ENCODE data around the gene CNFN.

Gene CNFN, protein sequence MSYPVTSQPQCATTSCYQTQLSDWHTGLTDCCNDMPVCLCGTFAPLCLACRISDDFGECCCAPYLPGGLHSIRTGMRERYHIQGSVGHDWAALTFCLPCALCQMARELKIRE

DNA sequence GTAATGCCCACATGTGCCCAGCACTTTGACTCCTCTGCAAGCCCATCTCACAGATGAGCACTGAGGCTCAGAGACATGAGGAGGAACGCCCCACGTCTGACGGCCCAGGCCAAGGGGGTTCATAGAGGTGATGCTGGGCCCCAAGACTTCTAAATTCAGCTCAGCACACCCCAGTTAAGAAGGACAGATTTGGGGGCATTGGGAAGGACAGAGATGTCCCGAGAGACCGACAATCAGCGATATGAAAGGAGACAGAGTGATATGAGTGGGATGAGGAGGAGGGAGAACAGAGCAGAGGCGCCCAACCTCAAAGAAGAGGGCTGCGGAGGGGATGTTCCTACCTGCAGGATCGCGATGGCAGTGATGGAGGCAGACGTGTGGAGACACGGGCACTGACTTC, at the start of gene CNFN:
TSS of gene CNFN (minus strand) at position 399 of the 400 bp plus-strand sequence. CDS start 1,260 bp downstream, outside the sequence.
- DNase-seq (ENCODE audit: low read depth in 3 of 3), result no peak

DNA sequence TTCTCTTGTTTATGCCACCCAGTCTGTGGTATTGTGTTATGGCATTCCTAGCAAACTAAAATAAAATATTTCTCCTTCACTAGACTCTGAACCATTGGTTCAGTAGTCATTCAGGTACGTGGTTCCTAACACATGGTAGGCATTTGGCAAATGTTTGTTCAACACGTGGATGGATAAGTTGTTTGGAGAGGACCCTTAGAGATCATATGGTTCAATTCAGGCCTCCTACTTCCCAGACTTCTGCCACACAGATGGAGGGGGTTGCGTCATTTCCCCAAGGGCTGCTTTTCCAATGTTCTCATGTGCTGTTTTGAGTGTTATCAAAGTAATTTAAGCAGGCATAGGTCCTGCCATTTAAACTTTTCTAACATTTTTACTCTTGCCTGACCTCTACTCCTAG, 45.9 kb upstream of the CNFN start:
- no peak for DNase-seq (ENCODE audit: low read depth in 3 of 3)

DNA sequence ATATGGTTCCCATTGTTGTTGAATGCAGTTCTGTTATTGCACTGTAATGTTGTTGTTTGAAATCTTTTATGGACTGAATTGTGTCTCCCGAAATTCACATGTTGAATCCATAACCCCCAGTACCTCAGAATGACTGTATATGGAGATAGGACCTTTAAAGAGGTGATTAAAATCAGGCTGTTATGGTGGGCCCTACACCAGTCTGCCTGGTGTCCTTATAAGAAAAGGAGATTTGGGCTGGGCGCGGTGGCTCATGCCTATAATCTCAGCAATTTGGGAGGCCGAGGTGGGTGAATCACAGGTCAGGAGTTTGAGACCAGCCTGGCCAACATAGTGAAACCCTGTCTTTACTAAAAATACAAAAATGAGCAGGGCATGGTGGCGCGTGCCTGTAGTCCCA, 45.2 kb upstream of the CNFN start:
- no peak for DNase-seq (ENCODE audit: low read depth in 3 of 3)

DNA sequence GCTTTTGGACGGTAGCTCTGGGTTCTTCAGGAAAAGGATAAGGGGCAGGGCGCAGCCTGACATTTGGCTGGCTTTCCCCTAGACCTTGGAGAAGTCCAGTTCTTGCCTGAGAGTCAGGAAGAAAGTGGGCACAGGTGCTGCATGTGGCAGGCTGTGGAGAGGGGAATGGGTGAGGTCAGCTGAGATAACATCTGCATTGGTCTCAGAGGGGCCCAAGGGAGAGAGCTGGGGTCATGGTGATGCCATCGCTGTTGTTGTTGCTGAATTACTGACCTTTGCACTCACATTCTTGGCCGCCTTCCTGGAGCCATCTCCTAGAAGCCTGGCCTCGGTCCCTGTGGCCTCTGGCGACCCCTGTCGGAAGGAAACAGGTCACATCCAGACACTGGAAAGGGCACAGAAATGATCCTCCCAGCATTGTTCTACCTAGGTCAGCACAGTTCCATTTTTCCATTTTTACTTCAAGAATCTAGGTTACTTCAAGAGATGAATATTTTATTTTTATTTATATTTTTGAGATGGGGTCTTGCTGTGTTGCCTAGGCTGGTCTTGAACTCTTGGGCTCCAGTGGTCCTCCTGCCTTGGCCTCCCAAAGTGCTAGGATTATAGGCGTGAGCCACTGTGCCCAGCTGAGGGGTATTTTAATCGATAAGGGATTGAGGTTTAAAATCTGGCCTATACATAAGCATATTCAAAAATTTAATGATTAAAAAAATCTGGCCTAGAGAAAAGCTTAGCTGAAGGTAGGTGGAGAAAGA, 43.6 kb upstream of the CNFN start:
- peak in 2 of 3 donors; percentile 21 to 55 for DNase-seq (ENCODE audit: low read depth in 3 of 3)

DNA sequence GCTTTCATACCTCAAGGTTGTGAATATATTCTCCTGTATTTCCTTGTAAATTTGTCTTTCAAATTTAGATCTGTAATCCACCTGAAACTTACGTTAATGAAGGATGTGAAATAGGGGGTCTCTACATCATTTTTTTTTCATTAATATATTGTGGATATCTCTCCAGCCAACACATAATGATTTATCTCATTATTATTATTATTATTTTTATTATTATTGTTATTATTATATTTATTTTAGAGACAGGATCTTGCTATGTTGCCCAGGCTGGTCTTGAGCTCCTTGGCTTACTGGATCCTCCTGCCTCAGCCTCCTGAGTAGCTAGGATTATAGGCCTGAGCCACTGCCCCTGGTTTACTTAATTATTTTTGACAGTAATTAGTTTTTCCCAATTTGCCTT, 41.4 kb upstream of the CNFN start:
- no peak for DNase-seq (ENCODE audit: low read depth in 3 of 3)

DNA sequence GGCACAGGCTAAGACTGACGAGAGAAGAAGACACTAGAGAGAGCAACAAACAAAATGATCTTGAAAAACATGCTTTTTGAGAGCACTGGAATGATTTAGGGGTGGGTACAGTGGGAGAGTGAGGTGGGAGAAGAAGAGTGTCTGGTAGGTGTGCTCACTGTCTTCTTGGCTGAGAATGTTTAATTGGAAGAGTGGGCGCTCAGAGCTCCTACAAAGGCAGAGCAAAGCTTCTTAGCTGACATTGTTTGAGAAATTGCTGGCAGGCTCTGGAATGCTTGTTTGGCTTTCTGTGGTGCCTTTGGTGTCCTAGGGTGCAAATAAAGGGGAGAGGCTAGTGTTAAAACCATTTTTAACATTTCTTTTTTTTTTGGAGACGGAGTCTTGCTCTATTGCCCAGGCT, 38.6 kb upstream of the CNFN start:
- no peak for DNase-seq (ENCODE audit: low read depth in 3 of 3)

DNA sequence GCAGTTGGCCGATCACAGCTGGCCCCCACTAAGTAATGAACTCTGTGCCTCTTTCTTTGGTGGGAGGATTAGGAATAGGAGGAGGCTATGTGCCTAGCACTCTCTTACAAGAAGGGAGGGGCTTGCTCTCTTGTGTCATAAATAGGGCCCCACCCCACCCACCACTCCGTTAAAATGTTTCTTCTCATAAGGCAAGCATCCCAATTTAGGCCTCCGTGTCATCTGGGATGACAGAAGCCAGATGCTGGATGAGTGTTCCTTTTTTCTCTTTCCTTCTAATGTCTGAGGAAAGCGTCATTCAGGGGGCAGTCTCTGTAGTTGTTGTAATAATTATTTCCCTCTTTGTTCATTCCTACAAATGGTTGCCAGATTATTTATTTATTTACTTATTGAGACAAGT, 37.2 kb upstream of the CNFN start, which contains the start of gene LIPE:
TSS of gene LIPE (minus strand) at position 76 of the 400 bp plus-strand sequence. CDS start 239 bp downstream, outside the sequence.
- DNase-seq (ENCODE audit: low read depth in 3 of 3), result no peak

DNA sequence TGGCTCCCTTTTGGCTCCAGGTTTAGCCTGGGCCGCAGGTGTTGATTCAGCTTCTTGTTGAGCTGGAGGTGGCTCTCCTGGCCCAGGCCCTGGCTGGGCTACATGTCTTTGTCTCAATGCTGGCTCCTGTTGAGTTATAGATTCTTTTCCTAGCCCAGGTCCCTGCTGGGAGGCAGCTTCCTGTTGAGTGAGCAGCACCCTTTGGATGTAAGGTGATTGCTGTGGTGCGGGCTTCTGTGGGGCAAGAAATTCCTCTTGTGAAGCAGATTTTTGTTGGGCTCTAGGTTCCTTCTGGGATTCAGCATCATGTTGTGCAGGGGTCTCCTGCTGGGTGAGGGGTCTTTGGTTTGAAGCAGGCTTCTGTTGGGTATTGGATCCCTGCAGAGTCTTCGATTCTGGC, 36.5 kb upstream of the CNFN start:
- DNase-seq (ENCODE audit: low read depth in 3 of 3), result no peak

DNA sequence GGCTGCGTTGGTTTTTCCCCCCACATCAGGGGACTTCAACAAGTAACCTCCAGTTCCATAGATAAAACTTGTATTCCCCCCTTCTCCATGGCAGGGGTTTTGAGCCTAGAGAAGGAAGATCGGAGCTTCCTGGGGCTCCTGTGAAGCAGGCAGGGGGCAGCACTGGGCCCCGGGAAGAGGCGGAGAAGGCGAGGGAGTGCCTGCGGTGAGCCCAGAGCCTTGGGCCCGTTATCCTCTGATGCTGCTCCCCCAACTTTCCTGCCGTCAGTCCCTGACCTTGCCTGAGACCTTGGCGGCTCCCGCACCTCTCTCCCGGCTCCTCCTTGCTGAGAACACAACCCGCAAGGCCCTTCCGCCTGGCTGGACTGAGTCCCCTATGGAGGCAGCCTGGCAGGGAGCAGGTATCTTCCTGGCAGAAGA, 34.6 kb upstream of the CNFN start:
- no peak for DNase-seq (ENCODE audit: low read depth in 3 of 3)

DNA sequence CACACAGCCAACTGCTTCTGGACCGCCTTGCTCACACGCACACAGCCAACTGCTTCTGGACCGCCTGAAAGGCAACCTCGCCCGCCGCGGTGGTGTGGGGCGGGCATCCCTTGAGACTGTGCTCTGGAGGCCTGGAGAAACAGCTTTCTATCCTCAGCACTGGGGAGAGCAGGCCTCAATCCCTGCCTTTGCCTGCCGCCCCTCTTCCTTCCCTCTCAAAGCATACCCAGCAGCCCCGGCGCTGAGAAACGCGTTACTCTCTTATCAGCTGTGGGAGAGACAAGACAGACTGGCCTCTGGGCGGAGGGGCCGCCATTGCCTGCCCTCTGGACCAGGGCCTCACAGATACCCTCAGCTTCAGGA, 34.2 kb upstream of the CNFN start:
- no peak for DNase-seq (ENCODE audit: low read depth in 3 of 3)

DNA sequence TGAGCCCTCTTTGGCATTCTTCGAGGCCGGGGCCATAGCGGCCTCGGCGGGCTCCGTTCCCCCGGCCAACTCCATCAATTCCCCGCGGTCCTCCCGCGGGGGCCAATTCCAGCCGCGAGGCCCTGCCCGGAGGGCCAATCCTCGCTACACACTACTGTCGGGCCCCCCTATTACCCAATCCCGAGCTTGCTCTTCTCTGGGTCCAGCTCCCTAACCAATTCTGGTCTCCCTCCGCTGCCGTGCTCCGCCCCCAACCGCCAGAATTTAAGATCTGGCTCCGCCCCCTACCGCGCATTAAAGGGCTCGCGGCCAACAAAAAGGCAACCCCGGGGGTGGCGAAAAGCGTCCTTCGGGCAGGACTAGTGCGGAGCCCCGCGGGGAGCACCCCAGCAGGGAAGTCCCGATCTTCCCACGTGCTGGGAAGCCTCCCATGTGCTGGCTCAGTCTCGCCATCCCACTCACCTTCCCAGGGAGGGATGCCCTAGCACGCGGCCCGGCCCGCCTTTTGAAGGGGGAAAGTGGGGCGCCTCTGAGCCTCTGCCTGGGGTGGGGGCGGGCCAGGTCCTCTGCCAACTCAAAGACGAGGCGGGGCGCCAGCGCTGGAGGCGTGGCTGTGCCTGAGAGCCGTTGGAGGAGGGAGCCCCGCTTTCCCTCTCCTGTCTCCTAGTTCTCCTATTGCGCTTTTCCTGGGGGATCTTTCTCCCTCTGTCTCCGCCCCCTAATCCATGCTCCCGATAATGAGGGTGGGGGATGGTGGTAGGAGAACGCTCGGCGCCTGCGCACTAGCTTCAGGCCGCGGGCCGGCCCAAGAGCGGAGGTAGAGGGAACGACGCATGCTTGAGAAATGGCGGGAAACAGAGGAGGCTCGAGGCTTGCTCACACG, 33.6 kb upstream of the CNFN start:
- peak; percentile 87 to 92 (median 88) for DNase-seq (ENCODE audit: low read depth in 3 of 3)

DNA sequence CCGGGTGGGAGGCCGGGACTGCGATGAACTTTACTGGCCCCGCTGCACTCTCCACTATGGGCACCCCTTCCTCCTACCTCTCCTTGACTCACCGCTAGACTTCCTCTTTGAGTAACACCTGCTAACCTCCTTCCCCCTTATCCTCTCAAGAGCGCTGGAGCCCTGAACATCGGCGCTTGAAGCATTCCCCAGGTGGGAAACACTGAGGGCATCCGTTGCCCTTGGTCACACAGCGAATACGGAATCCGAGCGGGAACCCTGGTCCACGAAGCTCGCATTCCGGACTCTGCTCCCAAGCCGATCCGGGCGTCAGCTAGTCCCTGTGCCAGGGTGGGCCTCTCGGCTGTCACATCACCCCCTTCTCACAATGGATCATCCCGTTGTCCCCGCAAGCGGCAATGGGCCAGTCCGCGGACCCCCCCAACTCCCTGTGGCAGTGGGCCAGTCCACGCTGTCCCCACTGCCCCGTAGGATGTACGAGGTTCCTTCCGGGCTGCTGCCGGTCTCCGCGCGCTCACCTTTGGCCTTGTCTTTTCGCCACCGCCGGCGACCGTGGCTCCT, 32.9 kb upstream of the CNFN start:
- DNase-seq (ENCODE audit: low read depth in 3 of 3), result peak in 2 of 3 donors; percentile 20 to 26

DNA sequence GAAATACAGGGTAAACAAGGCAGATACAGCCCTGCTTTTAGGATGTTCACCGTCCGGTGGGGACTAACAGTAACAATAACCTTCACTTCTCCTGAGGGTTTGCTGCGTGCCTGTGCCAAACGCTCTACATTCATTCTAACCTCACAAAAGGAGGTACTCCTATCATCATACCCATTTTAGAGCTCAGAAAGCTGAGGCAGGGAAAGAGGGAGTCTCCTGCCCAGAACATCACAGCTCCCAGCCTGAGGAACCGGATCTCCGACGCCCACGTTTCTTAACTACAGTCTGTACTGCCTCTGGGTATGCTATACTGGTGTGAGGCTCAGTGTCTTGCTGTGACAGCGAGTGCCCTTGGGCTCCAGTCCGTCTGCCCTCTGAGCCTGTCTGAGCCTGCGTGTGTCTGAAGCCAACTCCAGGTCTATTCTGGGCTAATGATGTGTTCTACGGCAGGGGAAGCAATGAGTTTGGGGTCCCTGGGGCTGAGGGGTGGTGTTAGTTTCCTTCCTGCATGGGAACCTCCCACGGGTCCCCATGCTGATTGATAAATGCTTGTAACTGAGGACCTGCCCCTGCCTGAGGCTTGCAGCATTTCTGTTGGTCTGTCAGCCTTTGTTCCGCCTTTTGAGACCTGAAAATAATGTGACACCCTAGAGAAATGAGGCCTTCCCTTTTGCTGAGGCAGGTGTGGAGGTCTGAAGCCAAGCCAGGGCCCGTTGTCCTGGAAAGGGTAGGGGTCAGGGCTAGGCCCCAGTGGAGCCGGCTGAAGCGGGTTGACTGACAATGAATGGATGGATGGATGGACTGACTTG, 32.2 kb upstream of the CNFN start:
- DNase-seq (ENCODE audit: low read depth in 3 of 3), result no peak

DNA sequence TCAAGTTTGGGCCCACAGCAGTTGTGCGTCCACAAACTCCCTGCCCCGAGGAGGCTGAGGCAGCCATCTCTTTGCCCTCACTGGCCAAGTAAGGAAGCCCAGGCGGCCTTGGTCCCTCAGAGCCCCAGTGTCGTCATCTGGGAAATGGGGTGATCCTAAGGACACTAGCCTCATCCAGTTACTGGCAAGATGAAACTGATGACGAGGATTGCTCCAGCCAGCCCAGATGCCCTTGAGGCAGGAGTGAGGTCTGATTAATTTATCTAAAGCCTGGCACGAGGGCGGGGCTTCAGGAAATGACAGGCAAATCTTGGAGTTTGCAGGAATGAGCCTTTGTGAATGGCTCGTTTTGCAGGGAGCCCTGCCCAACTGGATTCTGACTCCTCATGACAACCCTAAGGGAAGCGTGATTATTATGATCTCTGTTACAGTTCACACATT, 31.5 kb upstream of the CNFN start:
- no peak for DNase-seq (ENCODE audit: low read depth in 3 of 3)

DNA sequence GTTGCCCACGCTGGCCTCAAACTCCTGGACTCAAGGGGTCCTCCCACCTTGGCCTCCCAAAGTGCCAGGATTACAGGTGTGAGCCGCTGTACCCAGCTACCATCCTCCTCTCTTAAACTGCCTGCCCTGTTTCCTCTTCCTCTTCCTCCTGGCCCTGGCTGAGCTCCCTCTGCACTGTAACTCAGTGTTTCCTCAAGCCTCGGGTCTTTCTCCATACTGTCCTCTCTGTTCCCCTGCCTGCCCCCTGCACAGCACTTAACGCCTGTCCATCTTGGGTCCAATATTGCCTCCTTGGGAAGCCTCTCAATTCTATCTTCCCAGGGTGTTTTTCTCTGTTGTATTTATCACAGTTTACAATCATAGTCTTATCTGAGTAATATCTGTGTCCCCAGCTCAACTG, 31.0 kb upstream of the CNFN start:
- no peak for DNase-seq (ENCODE audit: low read depth in 3 of 3)

DNA sequence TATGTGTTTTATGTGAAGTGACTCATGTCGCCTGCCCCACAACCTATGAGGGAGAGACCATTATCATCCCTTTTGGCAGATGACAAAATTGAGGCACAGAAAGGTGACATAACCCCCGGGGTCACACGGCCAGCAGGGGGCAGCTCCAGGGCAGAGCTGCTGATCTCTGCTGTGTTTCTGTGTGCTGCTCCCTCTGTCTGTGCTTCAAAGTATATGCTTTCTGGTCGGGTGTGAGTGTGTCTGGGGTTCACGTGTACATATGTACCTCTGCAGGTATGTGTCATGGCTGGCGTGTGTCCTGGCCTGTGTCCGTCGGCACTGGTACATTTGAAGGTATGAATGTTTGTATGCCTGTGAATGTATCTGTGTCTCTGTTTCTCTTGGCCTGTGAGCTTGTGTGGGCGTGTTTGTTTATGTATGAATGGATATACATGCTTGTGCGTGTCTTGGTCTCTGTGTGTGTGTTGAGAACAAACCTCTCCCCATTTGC, 30.0 kb upstream of the CNFN start:
- peak; percentile 59 to 76 (median 61) for DNase-seq (ENCODE audit: low read depth in 3 of 3)

DNA sequence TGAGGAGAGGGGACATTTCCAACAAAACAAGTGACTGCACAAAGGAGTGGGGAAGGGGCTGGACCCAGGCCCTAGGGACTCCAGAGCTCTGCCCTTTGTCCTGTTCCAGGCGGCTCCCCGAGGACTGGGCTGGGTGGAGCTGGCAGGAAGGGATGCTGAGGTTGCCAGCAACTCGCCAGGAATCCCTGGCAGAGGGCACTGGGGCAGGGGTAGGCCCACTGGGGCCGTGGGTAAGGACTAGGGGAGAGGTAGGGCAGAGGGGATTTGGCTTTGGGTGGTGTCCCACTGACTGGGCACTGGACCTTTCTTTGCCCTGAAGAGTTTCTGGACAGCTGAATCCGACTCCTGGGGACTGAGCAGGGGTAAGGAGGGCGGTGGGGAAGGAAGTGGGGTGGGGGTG, 29.2 kb upstream of the CNFN start:
- DNase-seq (ENCODE audit: low read depth in 3 of 3), result no peak

DNA sequence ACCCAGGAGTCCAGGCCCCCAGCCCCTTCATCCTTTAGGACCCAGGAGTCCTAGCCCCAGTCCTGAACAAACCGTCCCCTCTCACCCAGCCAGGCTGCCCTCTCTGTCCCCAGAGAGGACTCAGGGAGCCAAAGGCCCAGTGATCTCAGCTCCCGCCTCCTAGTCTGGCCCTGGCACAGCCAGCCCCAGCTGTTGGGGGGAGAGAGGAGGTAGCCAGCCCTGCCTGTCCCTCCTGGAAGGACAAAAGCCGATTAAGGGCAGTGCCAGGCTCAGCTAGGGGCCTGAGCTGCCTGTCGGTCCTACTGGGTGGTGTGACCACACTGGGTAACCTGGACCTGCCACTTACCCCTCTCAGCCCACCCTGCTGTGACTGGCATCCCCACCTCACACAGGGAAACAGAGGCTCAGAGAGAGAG, 22.6 kb upstream of the CNFN start:
- DNase-seq (ENCODE audit: low read depth in 3 of 3), result no peak

DNA sequence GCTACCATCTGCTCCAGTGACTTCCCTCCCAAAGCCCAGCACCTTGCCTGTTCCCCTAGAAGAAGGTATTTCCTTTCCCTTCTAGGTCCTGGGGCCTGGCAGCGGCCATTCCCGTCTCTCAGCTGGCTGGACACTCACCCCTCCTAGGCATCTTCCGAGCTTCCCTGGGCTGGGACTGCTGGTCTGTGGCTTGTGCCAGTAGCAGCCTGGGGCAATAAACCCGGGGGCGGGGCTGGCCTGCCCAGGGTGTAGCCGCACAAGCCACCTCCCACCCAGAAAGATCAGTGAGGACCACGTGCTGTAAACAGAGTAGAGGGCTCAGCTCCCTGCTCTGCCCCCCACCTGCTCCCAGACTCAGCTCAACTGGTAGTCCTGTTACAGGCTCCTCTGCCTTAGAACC, 22.1 kb upstream of the CNFN start:
- DNase-seq (ENCODE audit: low read depth in 3 of 3), result no peak

DNA sequence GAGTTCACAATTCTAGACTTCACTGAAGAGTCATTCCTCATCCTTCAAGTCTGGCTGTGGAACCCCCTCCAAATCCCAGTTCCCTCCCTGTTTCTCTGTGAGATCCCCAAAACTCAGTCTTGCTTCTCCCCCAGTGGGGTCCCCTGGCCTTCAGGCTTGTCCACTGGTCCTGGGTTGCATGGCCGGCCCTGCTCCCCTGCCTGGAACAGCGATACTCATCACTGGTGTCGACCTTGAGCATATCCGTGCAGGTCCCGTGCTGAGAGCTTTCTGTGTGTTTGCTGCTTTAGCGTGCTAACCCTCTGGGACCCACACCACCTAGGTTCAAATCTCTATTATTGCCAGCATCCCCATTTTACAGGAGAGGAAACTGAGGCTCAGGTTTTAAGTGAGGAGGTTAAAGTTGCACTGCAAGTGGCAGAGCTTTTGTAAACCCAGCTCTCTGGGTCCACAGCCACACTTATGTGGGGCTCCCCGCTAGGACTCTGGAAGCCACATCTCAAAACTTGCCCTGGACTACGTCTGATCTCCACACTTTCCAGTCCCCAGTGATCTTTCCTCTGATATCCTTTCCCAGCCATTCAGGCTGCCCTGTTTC, 21.6 kb upstream of the CNFN start:
- DNase-seq (ENCODE audit: low read depth in 3 of 3), result no peak

DNA sequence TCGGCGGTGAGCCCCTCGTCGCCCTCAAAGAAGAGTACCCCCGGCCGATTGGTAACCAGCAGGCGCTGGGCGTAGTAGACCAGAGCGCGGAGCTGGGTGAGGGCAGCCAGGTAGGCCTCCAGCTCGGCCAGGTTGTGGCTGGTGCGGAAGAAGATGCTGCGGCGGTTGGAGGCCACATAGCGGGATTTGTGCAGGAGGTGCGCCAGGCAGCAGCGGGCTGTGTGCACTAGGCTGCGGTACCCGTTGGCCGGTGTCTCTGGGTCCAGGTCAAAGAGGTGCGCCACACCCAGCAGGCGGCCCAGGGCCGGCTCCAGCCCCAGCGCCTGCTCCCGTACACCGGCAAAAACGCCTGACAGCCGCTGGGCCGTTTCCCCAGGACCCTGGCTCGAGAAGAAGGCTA, 20.3 kb upstream of the CNFN start:
- no peak for DNase-seq (ENCODE audit: low read depth in 3 of 3)
